ENCODE measurements around the gene IGBP1.

GRCh38 chrX:70176938-70177533, 43.8 kb downstream of the IGBP1 start, which contains the start of gene DGAT2L6:
- TF ChIP-seq POLR2AphosphoS5 (IDR thresholded peaks at IDR 0.05; ENCODE audit: low read depth, low read length) (no peak), POLR2A (IDR thresholded peaks at IDR 0.05; ENCODE audit: low read depth, low read length) (peak; percentile 32; the same call in 1 of the 2 replicates), TAF1 (IDR thresholded peaks at IDR 0.05; ENCODE audit: borderline replicate concordance, low read depth, low read length) (no peak)
